Ovary (tissue), 9 donors: ENCODE results near the gene GBF1. TPM values are rescaled to one million over a fixed set of nuclear protein-coding genes. Genes with fewer than 3 reads are reported as not detected.

Source experiments
- DNase-seq, 5 donors: peaks; one replicate each; pipeline ENCODE4 v3.0.0-alpha.2; 2019 to 2020
- H3K27ac ChIP-seq, 2 donors: fragments of 200-600 bp; one replicate each; pipeline versions ENCODE4 v1.5.1 to v1.8.0; 2019 to 2022
- H3K27me3 ChIP-seq: fragments of 200-600 bp; one replicate; pipeline ENCODE4 v1.8.0; 2022
- H3K36me3 ChIP-seq: fragments of 200-600 bp; sonication (generic); one replicate; pipeline ENCODE4 v1.5.1; 2019
- H3K4me1 ChIP-seq: one replicate; pipeline ENCODE4 v1.8.1; 2013; ENCODE audit warnings: mild to moderate bottlenecking, moderate library complexity; ENCODE audit not compliant: insufficient read depth
- H3K4me3 ChIP-seq: fragments of 200-600 bp; sonication (generic); one replicate; pipeline ENCODE4 v1.5.1; 2017
- H3K9me3 ChIP-seq, 2 donors: fragments of 200-600 bp in 1 of 2; sonication (generic) in 1 of 2; one replicate each; pipeline versions ENCODE4 v1.5.1 to v1.8.1; 2013 to 2019; ENCODE audit warnings: mild to moderate bottlenecking in 1 of 2, moderate library complexity in 1 of 2
- CTCF ChIP-seq, 3 donors: fragments of 450-650 bp in 2 of 3; fragments of 200-600 bp in 1 of 3; IDR thresholded peaks; one replicate each; pipeline versions ENCODE4 v1.5.1 to v1.8.0; 2016 to 2022; ENCODE audit warnings: antibody characterized with exemption in 3 of 3, mild to moderate bottlenecking in 1 of 3
- EP300 ChIP-seq: sonication (generic); formaldehyde crosslinking; IDR thresholded peaks from one replicate; pipeline ENCODE4 v1.6.1; 2017; ENCODE audit warnings: antibody characterized with exemption
- POLR2A ChIP-seq: fragments of 450-650 bp; IDR thresholded peaks from one replicate; pipeline ENCODE4 v1.6.1; 2017; ENCODE audit warnings: antibody characterized with exemption, mild to moderate bottlenecking, moderate library complexity
- WGBS, 3 donors: extraction: QIAGEN DNeasy Blood & Tissue Kit in 1 of 3; methylation state at CpG; one replicate each; pipeline versions ENCODE4 v1.1.5 to v1.1.7; 2013 to 2017; 5-methylcytosine and 5-hydroxymethylcytosine counted together
- intact Hi-C, 4 donors: fragments of 100-400 bp; cut with DNase I; formaldehyde crosslinking; loops; one replicate each; pipeline versions ENCODE4 v1.11.0 to v1.15.1; 2022 to 2023
- polyA plus RNA-seq, 2 donors: library from polyadenylated mRNA; stranded (reverse); fragments of 200-250 nt in 1 of 2; fragments of 350-450 nt in 1 of 2; fragmentation: Illumina TruSeq in 1 of 2; extraction: RNeasy Lipid Tissue Mini Kit (QIAGEN cat#74804) in 1 of 2; gene quantifications; one replicate each; pipeline ENCODE4 v1.2.3, GENCODE V29; 2013 to 2014
- total RNA-seq, 7 donors: library from RNA; depleted of rRNA in 2 of 7; stranded (reverse); fragments of >200 nt in 2 of 7; fragmentation: NEBNext Ultra II Directional in 3 of 7; extraction: Animal tissue kit (Norgen Biotek cat#: 25700) in 3 of 7; gene quantifications; one replicate each; pipeline versions ENCODE4 v1.1.0 to v1.2.4, GENCODE V29; 2016 to 2023
- donor health status: DM: no; HTN: no; CAD: no; lungs with moderate emphysema.
- donor health status: DM: no; HTN: no; CAD: no.
- donor health status: Bipolar disorder and iron deficiency.
- donor health status: DM: yes; HTN: yes; CAD: no.
- donor health status: DM: no; HTN: no; CAD: no.
- donor health status: DM: yes; HTN: yes; CAD: no.

The GBF1 gene
- total and polyA plus RNA-seq, 9 donors, result 13.2 to 43.2 (median 34.4) TPM

DNA sequence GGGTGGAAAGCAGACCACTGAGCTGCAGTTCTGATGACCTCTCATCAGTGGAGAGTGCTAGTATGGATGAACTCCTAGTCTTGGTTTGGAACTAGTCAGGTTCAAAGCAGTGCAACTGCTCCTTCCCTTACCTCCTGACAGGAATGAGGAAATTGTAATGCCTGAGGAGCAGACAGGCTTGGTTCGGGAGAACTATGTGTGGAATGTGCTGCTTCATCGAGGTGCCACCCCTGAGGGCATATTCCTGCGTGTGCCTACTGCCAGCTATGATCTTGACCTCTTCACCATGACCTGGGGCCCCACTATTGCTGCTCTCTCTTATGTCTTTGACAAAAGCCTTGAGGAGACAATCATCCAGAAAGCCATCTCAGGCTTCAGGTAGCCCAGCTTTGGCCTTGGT, 122.7 kb downstream of the GBF1 start:
- TF ChIP-seq EP300 (no peak), POLR2A (no peak), CTCF (IDR thresholded peaks at IDR 0.05) (no peak)
- intact Hi-C loops, result no loop called here
- no peaks in the 10 kb centered on the region for H3K4me1 ChIP-seq
- no peak overlapping the region for H3K4me3 ChIP-seq
- H3K36me3 ChIP-seq, result no peaks in the 10 kb centered on the region
- DNase-seq, result no peak
- H3K27ac ChIP-seq, result no peak overlapping the region
- H3K9me3 ChIP-seq, result no peaks in the 10 kb centered on the region
- 73 to 88% (median 83%) methylated on average over 3 of the region's 3 CpGs for WGBS, 3 donors
- H3K27me3 ChIP-seq, result no peaks in the 10 kb centered on the region

- no peak for TF ChIP-seq CTCF (IDR thresholded peaks at IDR 0.05)
- no peak for TF ChIP-seq EP300
- TF ChIP-seq POLR2A, result no peak
- no peak for DNase-seq
- no peak overlapping the region for H3K27ac ChIP-seq
- intact Hi-C loops, result no loop called here
- WGBS, 3 donors, result 97 to 100% (median 100%) methylated on average over 2 of the region's 2 CpGs
- no peaks in the 10 kb centered on the region for H3K4me1 ChIP-seq
- no peaks in the 10 kb centered on the region for H3K9me3 ChIP-seq
- H3K27me3 ChIP-seq, result no peaks in the 10 kb centered on the region
- no peaks in the 10 kb centered on the region for H3K36me3 ChIP-seq
- no peak overlapping the region for H3K4me3 ChIP-seq
Observed at GRCh38 chr10:102371295-102371694, 126.0 kb downstream of the GBF1 start.

GRCh38 chr10:102375250-102375649, 129.9 kb downstream of the GBF1 start:
- Histone ChIP-seq H3K9me3 (no peaks in the 10 kb centered on the region), H3K4me3 (no peak overlapping the region), H3K27me3 (no peaks in the 10 kb centered on the region), H3K27ac (no peak overlapping the region), H3K4me1 (no peaks in the 10 kb centered on the region), H3K36me3 (no peaks in the 10 kb centered on the region)
- TF ChIP-seq EP300 (no peak), POLR2A (no peak), CTCF (IDR thresholded peaks at IDR 0.05) (no peak)
- DNase-seq, result no peak
- WGBS, 3 donors, result 84 to 88% (median 87%) methylated on average over 7 of the region's 7 CpGs
- intact Hi-C loops, result no loop called here

GRCh38 chr10:102375867-102376266, 130.5 kb downstream of the GBF1 start:
- Histone ChIP-seq H3K4me1 (no peaks in the 10 kb centered on the region), H3K4me3 (no peak overlapping the region), H3K27me3 (no peaks in the 10 kb centered on the region), H3K9me3 (no peaks in the 10 kb centered on the region), H3K27ac (no peak overlapping the region), H3K36me3 (no peaks in the 10 kb centered on the region)
- no peak for DNase-seq
- intact Hi-C loops, result no loop called here
- 68 to 88% (median 83%) methylated on average over 2 of the region's 2 CpGs for WGBS, 3 donors
- no peak for TF ChIP-seq POLR2A
- TF ChIP-seq CTCF (IDR thresholded peaks at IDR 0.05), result no peak
- TF ChIP-seq EP300, result no peak

DNA sequence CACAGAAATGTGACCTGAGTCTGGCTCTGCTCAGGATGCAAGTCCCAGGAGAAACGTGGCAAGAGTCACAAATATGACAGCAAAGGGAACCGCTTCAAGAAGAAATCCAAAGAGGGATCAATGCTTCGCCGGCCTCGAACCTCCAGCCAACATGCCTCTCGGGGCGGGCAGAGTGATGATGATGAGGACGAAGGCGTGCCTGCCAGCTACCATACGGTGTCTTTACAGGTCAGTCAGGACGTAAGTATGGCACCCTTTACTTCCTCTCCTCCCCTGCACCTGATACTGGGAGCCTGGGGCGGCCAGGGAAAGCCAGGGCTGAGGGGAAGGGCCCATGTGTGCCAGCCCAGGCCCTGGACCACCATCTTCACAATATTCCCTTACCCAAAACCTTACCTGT, 131.6 kb downstream of the GBF1 start:
- no peaks in the 10 kb centered on the region for H3K36me3 ChIP-seq
- no peak overlapping the region for H3K27ac ChIP-seq
- 90 to 91% (median 91%) methylated on average over 12 of the region's 12 CpGs for WGBS, 3 donors
- TF ChIP-seq EP300 (no peak), POLR2A (no peak), CTCF (IDR thresholded peaks at IDR 0.05) (no peak)
- no peaks in the 10 kb centered on the region for H3K9me3 ChIP-seq
- no peak for DNase-seq
- no peak overlapping the region for H3K4me3 ChIP-seq
- no peaks in the 10 kb centered on the region for H3K4me1 ChIP-seq
- intact Hi-C loops, result no loop called here
- H3K27me3 ChIP-seq, result no peaks in the 10 kb centered on the region
